ENCODE results near the gene RARB.

The RARB gene

DNA sequence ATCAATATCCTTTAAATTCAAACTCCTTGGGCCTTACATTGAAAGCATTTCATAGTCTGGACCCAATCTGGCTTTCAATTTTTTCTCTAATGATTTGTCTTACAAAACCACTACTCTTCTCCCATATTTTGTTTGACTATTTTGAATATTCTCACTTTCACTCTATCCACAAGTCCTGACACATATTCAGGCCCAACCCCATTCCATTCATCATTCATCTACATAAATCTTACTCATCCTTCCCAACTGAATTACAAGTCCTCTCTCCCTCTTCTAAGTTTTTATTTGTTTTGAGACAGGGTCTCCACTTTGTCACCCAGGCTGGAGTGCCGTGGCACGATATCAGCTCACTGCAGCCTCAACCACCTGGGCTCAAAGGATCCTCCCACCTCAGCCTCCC, 193.0 kb downstream of the RARB start:
- no peak for DNase-seq (ENCODE audit: low read depth)
- TF ChIP-seq, protein P1, sequence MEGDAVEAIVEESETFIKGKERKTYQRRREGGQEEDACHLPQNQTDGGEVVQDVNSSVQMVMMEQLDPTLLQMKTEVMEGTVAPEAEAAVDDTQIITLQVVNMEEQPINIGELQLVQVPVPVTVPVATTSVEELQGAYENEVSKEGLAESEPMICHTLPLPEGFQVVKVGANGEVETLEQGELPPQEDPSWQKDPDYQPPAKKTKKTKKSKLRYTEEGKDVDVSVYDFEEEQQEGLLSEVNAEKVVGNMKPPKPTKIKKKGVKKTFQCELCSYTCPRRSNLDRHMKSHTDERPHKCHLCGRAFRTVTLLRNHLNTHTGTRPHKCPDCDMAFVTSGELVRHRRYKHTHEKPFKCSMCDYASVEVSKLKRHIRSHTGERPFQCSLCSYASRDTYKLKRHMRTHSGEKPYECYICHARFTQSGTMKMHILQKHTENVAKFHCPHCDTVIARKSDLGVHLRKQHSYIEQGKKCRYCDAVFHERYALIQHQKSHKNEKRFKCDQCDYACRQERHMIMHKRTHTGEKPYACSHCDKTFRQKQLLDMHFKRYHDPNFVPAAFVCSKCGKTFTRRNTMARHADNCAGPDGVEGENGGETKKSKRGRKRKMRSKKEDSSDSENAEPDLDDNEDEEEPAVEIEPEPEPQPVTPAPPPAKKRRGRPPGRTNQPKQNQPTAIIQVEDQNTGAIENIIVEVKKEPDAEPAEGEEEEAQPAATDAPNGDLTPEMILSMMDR (IDR thresholded peaks at IDR 0.05; ENCODE audit: control insufficient read depth, insufficient read depth, low read depth, low read length, missing control alignments) = no peak
- no peak overlapping the region for H3K4me3 ChIP-seq (ENCODE audit: control insufficient read depth, low read depth, low read length)

GRCh38 chr3:25631989-25632388, 203.9 kb downstream of the RARB start:
- DNase-seq (ENCODE audit: low read depth) = no peak
- TF ChIP-seq, protein P1 (IDR thresholded peaks at IDR 0.05; ENCODE audit: control insufficient read depth, insufficient read depth, low read depth, low read length, missing control alignments) = no peak

GRCh38 chr3:25633919-25634318, 205.9 kb downstream of the RARB start:
- no peak for DNase-seq (ENCODE audit: low read depth)
- no peak overlapping the region for H3K4me3 ChIP-seq (ENCODE audit: control insufficient read depth, low read depth, low read length)
- TF ChIP-seq, protein P1 (IDR thresholded peaks at IDR 0.05; ENCODE audit: control insufficient read depth, insufficient read depth, low read depth, low read length, missing control alignments) = no peak

More at GRCh38 chr3:25631989-25632388, 203.9 kb downstream of the RARB start:
- H3K4me3 ChIP-seq (ENCODE audit: control insufficient read depth, low read depth, low read length) = no peak overlapping the region

DNA sequence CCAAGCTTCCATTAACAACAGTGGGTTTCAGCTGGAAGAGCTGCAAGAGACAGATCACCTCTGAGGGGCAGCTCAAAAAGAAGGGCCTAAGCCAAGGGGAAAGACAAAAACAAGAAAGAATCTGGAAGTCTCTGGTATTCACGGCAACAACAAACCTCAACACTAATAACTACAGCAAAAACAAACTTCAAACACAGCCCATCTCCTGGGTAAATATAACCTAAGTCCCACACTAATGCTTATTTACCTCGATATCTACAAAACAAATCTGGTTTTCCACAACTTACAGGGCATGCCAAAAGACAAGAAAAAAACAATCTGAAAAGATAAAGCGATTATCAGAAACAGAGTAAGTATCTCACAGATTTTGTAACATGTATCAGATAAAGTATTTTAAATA, 207.0 kb downstream of the RARB start:
- no peak for DNase-seq (ENCODE audit: low read depth)
- TF ChIP-seq, protein P1 (IDR thresholded peaks at IDR 0.05; ENCODE audit: control insufficient read depth, insufficient read depth, low read depth, low read length, missing control alignments) = no peak

More for the DNA sequence above, 207.0 kb downstream of the RARB start:
- no peak overlapping the region for H3K4me3 ChIP-seq (ENCODE audit: control insufficient read depth, low read depth, low read length)
